Measurements from ENCODE around the gene CRX. TPM values are rescaled to one million over a fixed set of nuclear protein-coding genes. Genes with fewer than 3 reads are reported as not detected.
"Not testable (repeated sequence)": the region's sequence is repeated elsewhere in the genome, so short reads cannot be mapped to it uniquely, and the experiment has no call there.

CRX gene
- total RNA-seq, 4 donors from 2014 or later, result not detected

DNA sequence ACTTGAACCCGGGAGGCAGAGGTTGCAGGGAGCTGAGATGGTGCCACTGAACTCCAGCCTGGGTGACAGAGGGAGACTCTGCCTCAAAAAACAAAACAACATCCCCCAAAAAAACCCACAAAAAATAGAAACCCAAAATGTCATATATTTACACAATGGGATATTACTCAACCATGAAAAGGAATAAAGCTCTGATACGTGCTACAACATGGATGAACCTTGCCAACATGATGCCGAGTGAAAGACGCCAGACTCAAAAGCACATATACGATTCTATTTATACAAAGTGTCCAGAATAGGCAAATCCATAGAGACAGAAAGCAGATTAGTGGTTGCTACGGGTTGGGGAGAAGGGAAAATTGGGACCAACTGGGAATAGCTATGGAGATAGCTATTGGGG lies 15.3 kb upstream of the CRX start:
- Histone ChIP-seq H3K9me3 (no peaks in the 10 kb centered on the region), H3K27ac (no peak overlapping the region), H3K27me3 (no peaks in the 10 kb centered on the region), H3K4me1 (no peaks in the 10 kb centered on the region), H3K4me3 (no peak overlapping the region), H3K36me3 (no peaks in the 10 kb centered on the region)
- no peak for DNase-seq
- TF ChIP-seq CTCF (IDR thresholded peaks at IDR 0.05), result no peak
- TF ChIP-seq POLR2A (IDR thresholded peaks at IDR 0.05), result no peak
- intact Hi-C loops (cut with DNase I; ENCODE audit: low total_unique reads), result no loop called here

DNA sequence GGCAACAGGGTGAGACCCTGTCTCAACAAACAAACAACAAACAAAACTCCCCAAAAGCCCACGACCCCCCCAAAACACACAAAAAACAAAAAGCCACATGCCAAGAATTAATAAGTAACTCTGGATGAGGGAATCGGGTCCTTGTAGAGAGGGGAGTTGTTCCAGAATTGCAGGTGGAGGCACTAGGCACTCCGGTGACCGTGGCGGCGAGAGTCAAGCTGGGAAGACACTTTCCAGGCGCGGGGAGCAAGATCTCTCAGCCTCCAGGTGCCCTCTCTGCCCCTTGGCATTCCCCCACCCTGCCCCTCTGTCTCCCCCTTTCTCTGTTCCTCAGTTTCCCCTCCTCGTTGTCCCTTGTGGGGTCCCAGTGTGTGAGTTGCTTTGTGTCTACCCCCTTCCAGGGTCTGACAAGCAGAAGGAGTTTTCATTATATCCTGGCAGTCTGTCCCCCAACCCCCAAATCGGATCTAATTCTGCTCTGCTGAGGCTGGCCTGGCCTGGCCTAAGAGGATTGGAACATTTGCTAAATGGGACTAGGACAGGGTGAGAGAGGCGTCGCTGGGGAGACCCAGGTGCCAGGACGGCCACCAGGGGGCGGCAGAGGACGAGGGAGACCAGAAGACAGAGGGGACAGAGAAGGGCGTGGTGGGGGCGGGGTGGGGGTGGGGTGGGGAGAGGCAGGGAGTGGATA lies 8.3 kb upstream of the CRX start:
- no peak overlapping the region for H3K27ac ChIP-seq
- no peaks in the 10 kb centered on the region for H3K36me3 ChIP-seq
- DNase-seq, result peak; percentile 45 to 49
- no peaks in the 10 kb centered on the region for H3K4me1 ChIP-seq
- no peak overlapping the region for H3K4me3 ChIP-seq
- no peaks in the 10 kb centered on the region for H3K9me3 ChIP-seq
- TF ChIP-seq POLR2A (IDR thresholded peaks at IDR 0.05) (no peak), CTCF (IDR thresholded peaks at IDR 0.05) (peak; percentile 12 to 50 (median 34))
- intact Hi-C loops (cut with DNase I; ENCODE audit: low total_unique reads), result no loop called here
- no peaks in the 10 kb centered on the region for H3K27me3 ChIP-seq

DNA sequence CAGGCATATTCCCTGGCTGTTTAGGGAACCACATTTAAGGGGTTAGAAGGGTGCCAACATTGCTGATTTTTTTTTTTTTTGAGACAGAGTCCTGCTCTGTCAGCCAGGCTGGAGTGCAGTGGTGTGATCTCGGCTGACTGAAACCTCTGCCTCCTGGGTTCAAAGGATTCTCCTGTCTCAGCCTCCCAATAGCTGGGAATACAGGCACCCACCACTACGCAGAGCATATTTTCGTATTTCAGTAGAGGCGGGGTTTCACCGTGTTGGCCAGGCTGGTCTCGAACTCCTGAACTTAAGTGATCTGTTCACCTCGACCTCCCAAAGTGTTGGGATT lies 7.8 kb upstream of the CRX start:
- Histone ChIP-seq H3K27me3 (no peaks in the 10 kb centered on the region), H3K4me3 (no peak overlapping the region), H3K27ac (no peak overlapping the region), H3K9me3 (no peaks in the 10 kb centered on the region), H3K36me3 (no peaks in the 10 kb centered on the region), H3K4me1 (no peaks in the 10 kb centered on the region)
- DNase-seq, result no peak
- intact Hi-C loops (cut with DNase I; ENCODE audit: low total_unique reads), result no loop called here
- TF ChIP-seq CTCF (IDR thresholded peaks at IDR 0.05), result no peak
- TF ChIP-seq POLR2A (IDR thresholded peaks at IDR 0.05), result no peak

GRCh38 chr19:47816270-47816669 lies 5.5 kb upstream of the CRX start:
- H3K4me3 ChIP-seq; H3K36me3 ChIP-seq; H3K27me3 ChIP-seq; H3K9me3 ChIP-seq; H3K4me1 ChIP-seq; intact Hi-C loops (cut with DNase I; ENCODE audit: low total_unique reads); H3K27ac ChIP-seq; DNase-seq: not testable (repeated sequence)

GRCh38 chr19:47818221-47818620 lies 3.5 kb upstream of the CRX start:
- DNase-seq; H3K27ac ChIP-seq; H3K27me3 ChIP-seq; H3K4me3 ChIP-seq; H3K4me1 ChIP-seq; intact Hi-C loops (cut with DNase I; ENCODE audit: low total_unique reads); H3K36me3 ChIP-seq; H3K9me3 ChIP-seq: not testable (repeated sequence)

DNA sequence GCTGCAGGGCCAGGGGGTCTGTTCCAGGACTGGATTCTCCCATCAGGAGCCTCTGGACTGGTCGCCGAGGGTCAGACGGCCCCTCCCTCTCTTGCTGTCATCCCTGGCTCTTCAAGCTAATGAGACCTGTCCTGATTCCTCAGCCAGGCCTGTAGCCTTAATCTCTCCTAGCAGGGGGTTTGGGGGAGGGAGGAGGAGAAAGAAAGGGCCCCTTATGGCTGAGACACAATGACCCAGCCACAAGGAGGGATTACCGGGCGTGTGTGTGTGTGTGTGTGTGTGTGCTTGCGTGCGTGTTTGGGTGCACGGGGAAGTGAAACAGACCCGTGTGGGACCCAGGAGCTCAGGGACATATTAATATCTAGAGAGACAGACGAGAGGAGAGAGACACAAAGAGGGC lies 1.9 kb upstream of the CRX start:
- Histone ChIP-seq H3K27ac (no peak overlapping the region), H3K4me3 (no peak overlapping the region), H3K9me3 (no peaks in the 10 kb centered on the region), H3K36me3 (no peaks in the 10 kb centered on the region), H3K4me1 (no peaks in the 10 kb centered on the region), H3K27me3 (no peaks in the 10 kb centered on the region)
- TF ChIP-seq CTCF (IDR thresholded peaks at IDR 0.05), result no peak
- TF ChIP-seq POLR2A (IDR thresholded peaks at IDR 0.05), result no peak
- DNase-seq, result no peak
- intact Hi-C loops (cut with DNase I; ENCODE audit: low total_unique reads), result no loop called here

All from uterus (tissue), 4 donors.